Measurements from ENCODE around the gene NRXN3.

The NRXN3 gene

DNA sequence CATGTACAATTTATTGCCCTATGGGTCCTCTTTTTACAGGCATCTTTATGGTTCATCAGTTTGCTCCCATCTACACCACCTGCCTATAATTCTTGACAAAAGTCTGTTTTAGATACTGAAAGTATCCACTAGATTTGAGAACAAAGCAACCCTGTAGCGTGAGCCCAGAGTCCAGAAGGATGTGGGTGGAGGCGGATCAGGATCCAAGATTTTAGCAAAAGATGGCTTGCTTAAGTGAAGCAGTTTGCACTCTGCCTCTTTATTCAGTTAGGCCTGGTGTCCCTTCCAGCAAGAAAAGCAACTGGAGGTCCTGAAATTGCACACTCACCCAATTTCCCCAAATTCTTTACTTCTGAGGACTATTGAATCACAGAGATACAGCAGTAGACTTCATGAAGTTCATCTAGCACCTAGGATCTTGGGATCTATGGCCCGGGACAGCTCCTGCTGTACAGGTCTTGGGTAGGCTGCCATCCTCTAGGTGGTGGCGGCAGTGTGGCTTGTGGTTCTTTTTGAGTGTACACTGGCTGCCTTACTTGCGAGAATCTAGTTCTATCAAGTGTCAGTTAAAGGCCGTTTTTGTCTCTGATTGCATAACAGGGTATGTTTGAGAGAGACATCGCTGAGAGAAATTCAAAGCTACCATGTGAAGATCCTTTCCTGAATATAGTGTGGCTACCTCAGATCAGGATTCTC lies 873.2 kb downstream of the NRXN3 start:
- H3K4me3 ChIP-seq (ENCODE audit: low read depth, low read length), result no peak overlapping the region
- TF ChIP-seq, protein P1, sequence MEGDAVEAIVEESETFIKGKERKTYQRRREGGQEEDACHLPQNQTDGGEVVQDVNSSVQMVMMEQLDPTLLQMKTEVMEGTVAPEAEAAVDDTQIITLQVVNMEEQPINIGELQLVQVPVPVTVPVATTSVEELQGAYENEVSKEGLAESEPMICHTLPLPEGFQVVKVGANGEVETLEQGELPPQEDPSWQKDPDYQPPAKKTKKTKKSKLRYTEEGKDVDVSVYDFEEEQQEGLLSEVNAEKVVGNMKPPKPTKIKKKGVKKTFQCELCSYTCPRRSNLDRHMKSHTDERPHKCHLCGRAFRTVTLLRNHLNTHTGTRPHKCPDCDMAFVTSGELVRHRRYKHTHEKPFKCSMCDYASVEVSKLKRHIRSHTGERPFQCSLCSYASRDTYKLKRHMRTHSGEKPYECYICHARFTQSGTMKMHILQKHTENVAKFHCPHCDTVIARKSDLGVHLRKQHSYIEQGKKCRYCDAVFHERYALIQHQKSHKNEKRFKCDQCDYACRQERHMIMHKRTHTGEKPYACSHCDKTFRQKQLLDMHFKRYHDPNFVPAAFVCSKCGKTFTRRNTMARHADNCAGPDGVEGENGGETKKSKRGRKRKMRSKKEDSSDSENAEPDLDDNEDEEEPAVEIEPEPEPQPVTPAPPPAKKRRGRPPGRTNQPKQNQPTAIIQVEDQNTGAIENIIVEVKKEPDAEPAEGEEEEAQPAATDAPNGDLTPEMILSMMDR (IDR thresholded peaks at IDR 0.05; ENCODE audit: borderline replicate concordance, insufficient read depth, low read depth, low read length), result no peak

DNA sequence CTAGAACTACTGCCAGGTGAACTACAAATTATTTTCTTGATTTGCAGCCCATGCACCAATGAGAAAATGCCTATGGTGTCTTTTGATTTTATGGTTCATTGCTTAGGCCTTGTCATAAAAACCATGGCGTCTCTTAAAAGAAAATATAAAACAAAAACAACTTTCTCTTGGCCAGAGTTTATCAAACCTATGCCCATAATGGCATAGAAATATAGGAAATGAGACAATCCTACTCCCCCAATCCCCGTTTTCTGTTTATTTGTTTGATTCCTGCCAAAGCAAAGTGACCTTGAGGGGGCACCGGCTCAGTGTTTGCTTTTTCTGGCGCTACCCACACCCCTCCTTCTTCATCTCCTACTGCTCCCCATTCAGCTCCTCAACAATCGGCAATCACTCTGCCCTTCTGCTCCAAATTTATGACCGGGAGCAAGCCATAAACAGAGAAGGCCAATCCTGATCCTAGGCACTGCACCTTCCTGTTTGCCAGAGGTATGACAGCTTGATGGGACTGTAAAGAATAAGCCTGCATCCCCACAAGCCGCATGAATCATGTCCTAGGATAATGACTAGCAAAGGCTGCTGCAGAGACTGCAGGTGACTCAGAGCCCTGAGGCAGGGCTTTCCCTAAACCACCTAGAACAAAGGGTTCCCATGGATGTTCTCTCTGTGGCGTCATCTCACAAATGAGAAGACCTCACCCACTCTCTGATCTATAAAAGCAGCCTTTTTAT lies 874.9 kb downstream of the NRXN3 start:
- TF ChIP-seq, protein P1 (IDR thresholded peaks at IDR 0.05; ENCODE audit: borderline replicate concordance, insufficient read depth, low read depth, low read length), result no peak
- H3K4me3 ChIP-seq (ENCODE audit: low read depth, low read length), result no peak overlapping the region

- TF ChIP-seq, protein P1 (IDR thresholded peaks at IDR 0.05; ENCODE audit: borderline replicate concordance, insufficient read depth, low read depth, low read length), result no peak
- H3K4me3 ChIP-seq (ENCODE audit: low read depth, low read length), result no peak overlapping the region
These were observed 880.9 kb downstream of the NRXN3 start for GRCh38 chr14:79050787-79051727.

- TF ChIP-seq, protein P1 (IDR thresholded peaks at IDR 0.05; ENCODE audit: borderline replicate concordance, insufficient read depth, low read depth, low read length), result no peak
- no peak overlapping the region for H3K4me3 ChIP-seq (ENCODE audit: low read depth, low read length)
These were observed 881.6 kb downstream of the NRXN3 start for GRCh38 chr14:79051742-79052141.

DNA sequence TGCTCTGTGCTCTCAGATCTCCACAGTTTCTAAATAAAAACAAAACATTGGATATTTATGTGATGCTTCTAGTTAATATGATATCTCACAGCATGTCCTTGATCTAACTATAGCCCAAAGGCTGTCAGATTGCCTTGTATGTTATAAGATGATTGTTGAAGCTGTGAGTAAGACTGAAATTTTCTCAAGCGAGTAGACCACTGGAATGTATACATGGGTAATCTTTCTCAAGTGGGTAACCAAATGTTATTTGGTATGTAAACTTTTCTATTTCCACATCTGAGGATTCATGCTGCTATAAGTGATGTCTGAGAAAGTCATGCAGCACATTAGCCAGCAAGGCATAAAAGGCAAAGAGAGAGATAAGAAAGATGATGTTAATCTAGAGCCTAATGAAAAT lies 886.7 kb downstream of the NRXN3 start:
- TF ChIP-seq, protein P1 (IDR thresholded peaks at IDR 0.05; ENCODE audit: borderline replicate concordance, insufficient read depth, low read depth, low read length), result no peak
- H3K4me3 ChIP-seq (ENCODE audit: low read depth, low read length), result no peak overlapping the region

DNA sequence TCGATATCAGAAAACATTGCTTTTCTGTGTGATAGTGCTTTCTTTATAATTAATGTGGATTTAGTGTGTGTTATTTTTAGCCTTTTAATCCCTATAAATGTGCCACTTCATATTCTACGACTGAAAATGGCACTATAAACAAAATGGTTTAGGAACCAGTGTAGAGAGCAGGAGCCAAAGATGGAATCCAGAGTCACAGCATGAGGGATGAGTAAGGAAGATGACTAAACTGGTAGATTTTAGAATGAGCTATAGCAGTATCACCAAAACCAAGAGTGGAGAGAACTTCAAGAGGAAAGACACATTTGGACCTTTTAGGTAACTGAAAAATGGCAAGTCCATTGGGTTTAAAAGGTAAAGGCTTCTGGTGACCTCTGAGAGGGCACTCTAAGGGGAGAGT lies 887.2 kb downstream of the NRXN3 start:
- no peak overlapping the region for H3K4me3 ChIP-seq (ENCODE audit: low read depth, low read length)
- TF ChIP-seq, protein P1 (IDR thresholded peaks at IDR 0.05; ENCODE audit: borderline replicate concordance, insufficient read depth, low read depth, low read length), result no peak
